Kidney (tissue), 14 donors: ENCODE data around the gene EHBP1L1. TPM values are rescaled to one million over a fixed set of nuclear protein-coding genes. Genes with fewer than 3 reads are reported as not detected.

Experiments
- DNase-seq, 5 donors: peaks; one replicate each; pipeline ENCODE4 v3.0.0-alpha.2; 2013 to 2020
- FAIRE-seq: peaks from 2 replicates; lab custom pipeline; 2012; peaks lifted over from hg19 to GRCh38; lab: Jason Lieb, UNC
- H3K27ac ChIP-seq, 2 donors: one replicate each; pipeline ENCODE4 v1.7.0; 2013; ENCODE audit warnings: low read depth in 2 of 2, low read length in 2 of 2, inconsistent platforms in 1 of 2
- H3K27me3 ChIP-seq: one replicate; pipeline ENCODE4 v1.7.1; 2013; ENCODE audit warnings: low read length, inconsistent platforms; ENCODE audit not compliant: control insufficient read depth, insufficient read depth
- H3K36me3 ChIP-seq, 3 donors: one replicate each; pipeline versions ENCODE4 v1.7.0 to v1.7.1; 2013; ENCODE audit warnings: low read length in 3 of 3, control low read depth in 1 of 3, inconsistent platforms in 1 of 3; ENCODE audit not compliant: insufficient read depth in 3 of 3, control insufficient read depth in 2 of 3
- H3K4me1 ChIP-seq, 3 donors: one replicate each; pipeline versions ENCODE4 v1.7.0 to v1.7.1; 2013; ENCODE audit warnings: low read length in 3 of 3, inconsistent platforms in 1 of 3, low read depth in 1 of 3; ENCODE audit not compliant: control insufficient read depth in 2 of 3, insufficient read depth in 2 of 3
- H3K4me3 ChIP-seq, 3 donors: one replicate each; pipeline versions ENCODE4 v1.7.0 to v1.8.1; 2013; ENCODE audit warnings: low read length in 3 of 3, control low read depth in 1 of 3, inconsistent platforms in 1 of 3
- H3K9ac ChIP-seq, 3 donors: one replicate each; pipeline versions ENCODE4 v1.7.0 to v1.7.1; 2013; ENCODE audit warnings: low read length in 3 of 3, control low read depth in 1 of 3, inconsistent platforms in 1 of 3
- H3K9me3 ChIP-seq, 3 donors: one replicate each; pipeline versions ENCODE4 v1.7.0 to v1.7.1; 2013; ENCODE audit warnings: low read length in 3 of 3, control low read depth in 1 of 3, inconsistent platforms in 1 of 3; ENCODE audit not compliant: control insufficient read depth in 2 of 3, insufficient read depth in 1 of 3
- CTCF ChIP-seq: IDR thresholded peaks from 3 replicates; pipeline ENCODE4 v1.5.1; 2012; ENCODE audit warnings: mild to moderate bottlenecking, moderate library complexity, borderline replicate concordance; ENCODE audit not compliant: insufficient read depth; ENCODE audit errors: extremely low read depth
- intact Hi-C: fragments of 100-400 bp; cut with DNase I; formaldehyde crosslinking; loops from one replicate; pipeline ENCODE4 v1.11.1; 2022
- polyA plus RNA-seq: library from polyadenylated mRNA; stranded (reverse); fragments of 350-450 nt; fragmentation: Illumina TruSeq; extraction: RNeasy Lipid Tissue Mini Kit (QIAGEN cat#74804); gene quantifications from one replicate; pipeline ENCODE4 v1.2.3, GENCODE V29; 2014; ENCODE audit warnings: low read depth, low replicate concordance; ENCODE audit not compliant: insufficient read depth
- total RNA-seq: library from RNA; stranded (reverse); fragmentation: NEBNext Ultra II Directional; extraction: Animal tissue kit (Norgen Biotek cat#: 25700); gene quantifications from one replicate; pipeline ENCODE4 v1.2.1, GENCODE V29; 2021
- donor health status: control.
- donor health status: control.
- donor health status: control.
- donor health status: control.
- donor health status: control.
- donor health status: DM: yes; HTN: yes; CAD: no.
- donor health status: Normal renal cell carcinoma (clear cell type).

Gene EHBP1L1
- total and polyA plus RNA-seq, 2 donors from 2014 or later, result 20.5 to 95.4 TPM

- DNase-seq, result no peak
- Histone ChIP-seq H3K36me3 (peaks cover 0 to 5% (median 0%) of the 10 kb centered on the region in 3 donors), H3K4me1 (peaks cover 0 to 26% (median 6%) of the 10 kb centered on the region in 3 donors), H3K27me3 (no peaks in the 10 kb centered on the region), H3K9ac (no peak overlapping the region), H3K9me3 (no peaks in the 10 kb centered on the region), H3K4me3 (no peak overlapping the region), H3K27ac (no peak overlapping the region)
- TF ChIP-seq CTCF, result no peak
- intact Hi-C loops, result no loop called here
- no peak for FAIRE-seq
These were observed 2.8 kb downstream of the EHBP1L1 start for GRCh38 chr11:65578667-65579066.

- Histone ChIP-seq H3K27me3 (no peaks in the 10 kb centered on the region), H3K27ac (no peak overlapping the region), H3K36me3 (peaks cover 0 to 5% (median 0%) of the 10 kb centered on the region in 3 donors), H3K4me1 (peaks cover 0 to 24% (median 6%) of the 10 kb centered on the region in 3 donors), H3K9ac (no peak overlapping the region), H3K4me3 (no peak overlapping the region), H3K9me3 (no peaks in the 10 kb centered on the region)
- FAIRE-seq (no peak), DNase-seq (no peak)
- intact Hi-C loops, result no loop called here
- no peak for TF ChIP-seq CTCF
These were observed 3.4 kb downstream of the EHBP1L1 start for GRCh38 chr11:65579291-65579690.

- peaks cover 0 to 5% (median 0%) of the 10 kb centered on the region in 3 donors for H3K36me3 ChIP-seq
- TF ChIP-seq CTCF, result no peak
- intact Hi-C loops, result no loop called here
- no peaks in the 10 kb centered on the region for H3K27me3 ChIP-seq
- no peak overlapping the region for H3K27ac ChIP-seq
- no peak overlapping the region for H3K4me3 ChIP-seq
- FAIRE-seq (no peak), DNase-seq (no peak)
- no peak overlapping the region for H3K9ac ChIP-seq
- H3K9me3 ChIP-seq, result no peaks in the 10 kb centered on the region
- H3K4me1 ChIP-seq, result peaks cover 0 to 19% (median under 1%) of the 10 kb centered on the region in 3 donors
These were observed 4.3 kb downstream of the EHBP1L1 start for GRCh38 chr11:65580031-65580692.
